Esophagus muscularis mucosa (tissue), 4 donors: ENCODE results near the gene BTF3. TPM values are rescaled to one million over a fixed set of nuclear protein-coding genes. Genes with fewer than 3 reads are reported as not detected.
A peak's percentile ranks its signal among the peaks of the same experiment; 100 is the strongest.

Source experiments
- DNase-seq: peaks from one replicate; pipeline ENCODE4 v3.0.0-alpha.2; 2017; ENCODE audit errors: extremely low spot score
- H3K27ac ChIP-seq, 4 donors: fragments of 200-600 bp; sonication (generic); replicated peaks in 1 of 4; 1 replicate in 3 of 4; 2 replicates in 1 of 4; pipeline ENCODE4 v1.5.1; 2016 to 2019; ENCODE audit warnings: mild to moderate bottlenecking in 1 of 4
- H3K27me3 ChIP-seq, 4 donors: fragments of 200-600 bp; sonication (generic); one replicate each; pipeline versions ENCODE4 v1.5.1 to v1.6.0; 2016 to 2019
- H3K36me3 ChIP-seq, 4 donors: fragments of 200-600 bp; sonication (generic); one replicate each; pipeline ENCODE4 v1.5.1; 2016 to 2019
- H3K4me1 ChIP-seq, 4 donors: fragments of 200-600 bp; sonication (generic); one replicate each; pipeline ENCODE4 v1.5.1; 2016 to 2019
- H3K4me3 ChIP-seq, 4 donors: fragments of 200-600 bp; sonication (generic); 1 replicate in 2 of 4; 2 replicates in 2 of 4; pipeline ENCODE4 v1.5.1; 2016 to 2019; ENCODE audit warnings: mild to moderate bottlenecking in 4 of 4, moderate library complexity in 1 of 4
- H3K9me3 ChIP-seq, 4 donors: fragments of 200-600 bp; sonication (generic); 1 replicate in 3 of 4; 2 replicates in 1 of 4; pipeline ENCODE4 v1.5.1; 2016 to 2019
- CTCF ChIP-seq, 3 experiments: fragments of 200-600 bp in 2 of 3; fragments of 450-650 bp in 1 of 3; sonication (generic) in 2 of 3; IDR thresholded peaks; one replicate each; pipeline ENCODE4 v1.5.1; 2017 to 2019; ENCODE audit warnings: antibody characterized with exemption in 3 of 3, mild to moderate bottlenecking in 2 of 3, moderate library complexity in 1 of 3
- EP300 ChIP-seq: sonication (generic); formaldehyde crosslinking; IDR thresholded peaks from one replicate; pipeline ENCODE4 v1.6.1; 2017; ENCODE audit warnings: antibody characterized with exemption
- POLR2A ChIP-seq: fragments of 450-650 bp; IDR thresholded peaks from one replicate; pipeline ENCODE4 v1.6.1; 2017; ENCODE audit warnings: antibody characterized with exemption, moderate library complexity, mild to moderate bottlenecking, low read depth
- POLR2AphosphoS5 ChIP-seq, 2 donors: sonication (generic); formaldehyde crosslinking; IDR thresholded peaks; one replicate each; pipeline ENCODE4 v1.6.1; 2017; ENCODE audit warnings: antibody characterized with exemption in 2 of 2
- WGBS: methylation state at CpG from one replicate; pipeline ENCODE4 v1.1.5; 2018; 5-methylcytosine and 5-hydroxymethylcytosine counted together
- intact Hi-C: fragments of 100-400 bp; cut with DNase I; formaldehyde crosslinking; loops from one replicate; pipeline ENCODE4 v1.15.1; 2023
- total RNA-seq, 4 donors: library from RNA; depleted of rRNA; stranded (reverse); fragments of >200 nt; gene quantifications; one replicate each; pipeline versions ENCODE4 v1.1.0 to v1.2.1, GENCODE V29; 2016

Gene BTF3
- total RNA-seq, 4 donors from 2014 or later = 455 to 574 (median 539) TPM

GRCh38 chr5:73534011-73534644 is 35.9 kb downstream of the BTF3 start:
- no peaks in the 10 kb centered on the region for H3K9me3 ChIP-seq
- 76% methylated on average over 5 of the region's 5 CpGs for WGBS
- intact Hi-C loops = no loop called here
- peaks cover 0 to 11% (median 4%) of the 10 kb centered on the region in 4 donors for H3K4me1 ChIP-seq
- H3K27ac ChIP-seq = no peak overlapping the region
- no peak overlapping the region for H3K4me3 ChIP-seq
- DNase-seq = peak; percentile 62
- H3K27me3 ChIP-seq = no peaks in the 10 kb centered on the region
- no peaks in the 10 kb centered on the region for H3K36me3 ChIP-seq
- TF ChIP-seq POLR2AphosphoS5 (IDR thresholded peaks at IDR 0.05) (no peak), CTCF (IDR thresholded peaks at IDR 0.05) (no peak), POLR2A (no peak), EP300 (no peak)

- Histone ChIP-seq H3K4me3 (no peak overlapping the region), H3K36me3 (no peaks in the 10 kb centered on the region), H3K4me1 (peaks cover 0 to 11% (median 4%) of the 10 kb centered on the region in 4 donors), H3K9me3 (no peaks in the 10 kb centered on the region), H3K27ac (no peak overlapping the region), H3K27me3 (no peaks in the 10 kb centered on the region)
- DNase-seq = no peak
- 82% methylated on average over 2 of the region's 2 CpGs for WGBS
- TF ChIP-seq POLR2AphosphoS5 (IDR thresholded peaks at IDR 0.05) (no peak), EP300 (no peak), POLR2A (no peak), CTCF (IDR thresholded peaks at IDR 0.05) (no peak)
- intact Hi-C loops = no loop called here
Observed at GRCh38 chr5:73534971-73535370, 36.7 kb downstream of the BTF3 start.

- no peak for TF ChIP-seq CTCF (IDR thresholded peaks at IDR 0.05)
- TF ChIP-seq EP300 = no peak
- no peak for TF ChIP-seq POLR2AphosphoS5 (IDR thresholded peaks at IDR 0.05)
- no peak for TF ChIP-seq POLR2A
- Histone ChIP-seq H3K36me3 (no peaks in the 10 kb centered on the region), H3K4me3 (no peak overlapping the region), H3K27ac (no peak overlapping the region), H3K9me3 (no peaks in the 10 kb centered on the region), H3K4me1 (peaks cover 4 to 31% (median 24%) of the 10 kb centered on the region in 4 donors), H3K27me3 (no peaks in the 10 kb centered on the region)
- intact Hi-C loops = no loop called here
- WGBS = 93% methylated on average over 2 of the region's 2 CpGs
- DNase-seq = no peak
Observed at GRCh38 chr5:73539730-73540129, 41.5 kb downstream of the BTF3 start.

GRCh38 chr5:73540192-73540591 is 42.0 kb downstream of the BTF3 start:
- intact Hi-C loops = no loop called here
- TF ChIP-seq CTCF (IDR thresholded peaks at IDR 0.05) (no peak), EP300 (no peak)
- Histone ChIP-seq H3K36me3 (no peaks in the 10 kb centered on the region), H3K4me3 (no peak overlapping the region), H3K4me1 (peaks cover 8 to 31% (median 24%) of the 10 kb centered on the region in 4 donors), H3K27me3 (no peaks in the 10 kb centered on the region), H3K27ac (no peak overlapping the region), H3K9me3 (no peaks in the 10 kb centered on the region)
- WGBS = 67% methylated on average over 3 of the region's 3 CpGs
- no peak for DNase-seq

GRCh38 chr5:73542020-73542419 is 43.8 kb downstream of the BTF3 start:
- DNase-seq = no peak
- H3K9me3 ChIP-seq = no peaks in the 10 kb centered on the region
- H3K36me3 ChIP-seq = no peaks in the 10 kb centered on the region
- WGBS = 30% methylated on average over 4 of the region's 4 CpGs
- peaks cover 8 to 28% (median 22%) of the 10 kb centered on the region in 4 donors for H3K4me1 ChIP-seq
- H3K4me3 ChIP-seq = no peak overlapping the region
- H3K27me3 ChIP-seq = no peaks in the 10 kb centered on the region
- intact Hi-C loops = no loop called here
- TF ChIP-seq CTCF (IDR thresholded peaks at IDR 0.05) = no peak
- TF ChIP-seq EP300 = no peak
- TF ChIP-seq POLR2A = no peak
- no peak for TF ChIP-seq POLR2AphosphoS5 (IDR thresholded peaks at IDR 0.05)
- peak overlapping the region; percentile 42 to 68 (median 60) for H3K27ac ChIP-seq
